Left ventricle myocardium inferior (tissue), 1 donor: ENCODE measurements around the gene TENT4B. TPM values are rescaled to one million over a fixed set of nuclear protein-coding genes. Genes with fewer than 3 reads are reported as not detected.

Experiments used
- DNase-seq: peaks from one replicate; pipeline ENCODE4 v3.0.0-alpha.2; 2020
- H3K27ac ChIP-seq: fragments of 200-600 bp; replicated peaks from 2 replicates; pipeline ENCODE4 v1.8.0; 2021
- H3K27me3 ChIP-seq: fragments of 200-600 bp; 2 replicates; pipeline ENCODE4 v1.8.0; 2021; ENCODE audit warnings: low read depth
- H3K36me3 ChIP-seq: fragments of 200-600 bp; 2 replicates; pipeline ENCODE4 v1.8.0; 2021
- H3K4me1 ChIP-seq: fragments of 200-600 bp; 2 replicates; pipeline ENCODE4 v1.8.0; 2021
- H3K4me3 ChIP-seq: fragments of 200-600 bp; 2 replicates; pipeline ENCODE4 v1.8.0; 2021; ENCODE audit warnings: mild to moderate bottlenecking, moderate library complexity
- H3K9me3 ChIP-seq: fragments of 200-600 bp; replicated peaks from 2 replicates; pipeline ENCODE4 v1.8.0; 2021
- CTCF ChIP-seq: fragments of 200-600 bp; IDR thresholded peaks from 2 replicates; pipeline ENCODE4 v1.8.0; 2021; ENCODE audit warnings: antibody characterized with exemption, mild to moderate bottlenecking, borderline replicate concordance
- intact Hi-C: fragments of 100-400 bp; cut with micrococcal nuclease; formaldehyde crosslinking; loops from one replicate; pipeline ENCODE4 v1.11.0; 2022
- total RNA-seq: library from RNA; stranded (reverse); fragmentation: NEBNext Ultra II Directional; extraction: Animal tissue kit (Norgen Biotek cat#: 25700); gene quantifications from one replicate; pipeline ENCODE4 v1.2.1, GENCODE V29; 2021
- donor health status: DM: no; HTN: yes; CAD: no; lungs with severe emphysema.

Gene TENT4B
- total RNA-seq, 1 donor from 2014 or later: 7.5 TPM

DNA sequence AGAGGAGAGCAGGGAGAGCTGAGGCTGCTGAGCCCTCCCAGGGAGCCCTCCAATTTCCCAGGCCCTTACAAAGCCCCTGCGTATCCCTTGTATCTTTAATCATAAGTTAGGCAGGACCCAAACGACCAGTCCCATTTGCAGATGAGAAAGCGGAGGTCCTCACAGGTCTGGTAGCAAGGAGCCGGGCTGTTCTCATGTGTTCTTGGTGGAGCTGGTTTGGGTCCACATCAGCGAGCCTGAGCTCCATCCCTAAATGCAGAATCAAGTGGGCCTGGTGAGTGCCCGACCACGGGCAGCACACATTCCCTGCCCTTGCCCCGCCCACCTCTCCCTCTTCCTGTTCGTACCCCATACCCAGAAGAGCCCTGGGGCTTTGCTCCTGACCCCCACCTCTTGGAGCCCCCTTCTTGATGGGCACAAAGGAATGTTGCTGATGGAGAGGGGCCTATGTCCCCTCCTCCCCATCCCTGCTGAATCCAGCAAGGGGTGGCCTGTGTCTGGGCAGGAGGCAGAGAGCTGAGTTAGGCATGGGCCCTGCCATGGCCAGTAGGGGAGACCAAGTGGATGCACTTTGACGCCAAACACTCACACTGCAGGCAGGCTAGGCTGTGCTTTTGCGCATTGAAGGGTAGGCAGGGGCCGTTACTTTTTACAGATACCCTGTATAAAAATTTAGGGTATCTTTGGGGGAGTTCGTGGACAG, 95.0 kb downstream of the TENT4B start:
- intact Hi-C loops: no loop called here
- no peak for DNase-seq
- no peak for TF ChIP-seq CTCF

GRCh38 chr16:50248845-50249244, 95.7 kb downstream of the TENT4B start:
- TF ChIP-seq CTCF: no peak

More for the DNA sequence above, 95.0 kb downstream of the TENT4B start:
- H3K4me3 ChIP-seq: no peak overlapping the region
- H3K9me3 ChIP-seq: no peaks in the 10 kb centered on the region
- peaks cover 39% of the 10 kb centered on the region for H3K27me3 ChIP-seq
- H3K4me1 ChIP-seq: peaks cover 20% of the 10 kb centered on the region
- no peak overlapping the region for H3K27ac ChIP-seq
- no peaks in the 10 kb centered on the region for H3K36me3 ChIP-seq

DNA sequence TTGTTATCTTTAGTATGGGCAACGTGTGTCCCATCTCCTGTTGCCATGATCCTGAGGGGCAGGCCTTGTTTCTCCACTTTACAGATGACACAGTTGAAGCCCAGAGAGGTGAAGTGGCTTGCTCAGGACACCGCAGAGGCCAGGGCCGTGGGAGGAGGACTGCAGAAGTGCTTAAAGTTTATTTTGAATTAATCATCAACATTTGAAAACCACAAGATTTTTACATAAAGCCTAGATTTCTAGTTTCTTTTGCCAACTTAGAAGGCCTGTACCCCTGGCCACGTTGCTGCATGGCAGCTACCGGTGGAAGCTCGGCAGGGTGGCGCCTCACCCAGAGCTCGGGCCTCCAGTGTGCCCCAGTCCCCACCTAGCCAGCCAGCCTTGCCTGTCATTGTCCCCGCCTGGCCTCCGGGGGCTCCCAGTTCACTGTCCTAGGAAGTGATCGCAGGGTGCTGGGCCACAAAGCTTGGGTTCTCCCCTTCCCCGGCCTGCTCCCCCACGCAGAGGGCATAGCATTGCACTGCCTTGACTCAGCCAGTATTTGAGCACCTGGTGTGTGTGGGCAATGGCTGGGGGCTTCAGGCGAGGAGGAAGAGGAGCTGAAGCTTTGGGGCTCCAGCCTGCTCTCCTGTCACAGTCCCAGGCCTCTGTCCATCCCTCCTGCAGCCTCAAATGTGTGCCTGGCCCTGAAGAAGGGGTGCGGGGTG, 98.4 kb downstream of the TENT4B start:
- H3K27me3 ChIP-seq: peaks cover 20% of the 10 kb centered on the region
- intact Hi-C loops: no loop called here
- H3K4me1 ChIP-seq: peaks cover 2% of the 10 kb centered on the region
- peaks cover 7% of the 10 kb centered on the region for H3K9me3 ChIP-seq
- no peak for DNase-seq
- H3K4me3 ChIP-seq: no peak overlapping the region
- no peak for TF ChIP-seq CTCF
- no peaks in the 10 kb centered on the region for H3K36me3 ChIP-seq
- H3K27ac ChIP-seq: no peak overlapping the region

More at GRCh38 chr16:50248845-50249244, 95.7 kb downstream of the TENT4B start:
- no peak overlapping the region for H3K27ac ChIP-seq
- peaks cover 20% of the 10 kb centered on the region for H3K4me1 ChIP-seq
- DNase-seq: no peak
- H3K4me3 ChIP-seq: no peak overlapping the region
- intact Hi-C loops: no loop called here
- H3K36me3 ChIP-seq: no peaks in the 10 kb centered on the region
- no peaks in the 10 kb centered on the region for H3K9me3 ChIP-seq
- peaks cover 31% of the 10 kb centered on the region for H3K27me3 ChIP-seq

- no peaks in the 10 kb centered on the region for H3K4me1 ChIP-seq
- peaks cover 16% of the 10 kb centered on the region for H3K27me3 ChIP-seq
- no peak for DNase-seq
- peaks cover 7% of the 10 kb centered on the region for H3K9me3 ChIP-seq
- H3K27ac ChIP-seq: no peak overlapping the region
- no peaks in the 10 kb centered on the region for H3K36me3 ChIP-seq
- no peak for TF ChIP-seq CTCF
- intact Hi-C loops: no loop called here
- no peak overlapping the region for H3K4me3 ChIP-seq
Observed at GRCh38 chr16:50252082-50252611, 99.0 kb downstream of the TENT4B start.

GRCh38 chr16:50252874-50253513, 99.9 kb downstream of the TENT4B start:
- no peak for DNase-seq
- H3K4me1 ChIP-seq: no peaks in the 10 kb centered on the region
- intact Hi-C loops: no loop called here

More at GRCh38 chr16:50252874-50253513, 99.9 kb downstream of the TENT4B start:
- Histone ChIP-seq H3K4me3 (no peak overlapping the region), H3K27me3 (peaks cover 14% of the 10 kb centered on the region), H3K9me3 (peaks cover 7% of the 10 kb centered on the region), H3K27ac (no peak overlapping the region), H3K36me3 (no peaks in the 10 kb centered on the region)
- TF ChIP-seq CTCF: no peak
